ENCODE data around the gene PLPPR1.

The PLPPR1 gene

GRCh38 chr9:101336091-101336490 is 307.6 kb downstream of the PLPPR1 start:
- no peak for DNase-seq (ENCODE audit: low read depth in 2 of 2, low spot score in 1 of 2)

- DNase-seq (ENCODE audit: low read depth in 2 of 2, low spot score in 1 of 2): no peak
Observed at GRCh38 chr9:101337237-101337636, 308.7 kb downstream of the PLPPR1 start.

- DNase-seq (ENCODE audit: low read depth in 2 of 2, low spot score in 1 of 2): no peak
Observed at GRCh38 chr9:101341958-101342357, 313.4 kb downstream of the PLPPR1 start.

- no peak for DNase-seq (ENCODE audit: low read depth in 2 of 2, low spot score in 1 of 2)
Observed at GRCh38 chr9:101342595-101342994, 314.1 kb downstream of the PLPPR1 start.

GRCh38 chr9:101350285-101350684 is 321.8 kb downstream of the PLPPR1 start:
- DNase-seq (ENCODE audit: low read depth in 2 of 2, low spot score in 1 of 2): no peak

- DNase-seq (ENCODE audit: low read depth in 2 of 2, low spot score in 1 of 2): no peak
Observed at GRCh38 chr9:101352892-101353463, 324.5 kb downstream of the PLPPR1 start.

GRCh38 chr9:101353683-101354082 is 325.2 kb downstream of the PLPPR1 start:
- no peak for DNase-seq (ENCODE audit: low read depth in 2 of 2, low spot score in 1 of 2)

- DNase-seq (ENCODE audit: low read depth in 2 of 2, low spot score in 1 of 2): no peak
Observed at GRCh38 chr9:101354143-101354764, 325.7 kb downstream of the PLPPR1 start.

GRCh38 chr9:101354765-101355708 is 326.5 kb downstream of the PLPPR1 start:
- no peak for DNase-seq (ENCODE audit: low read depth in 2 of 2, low spot score in 1 of 2)

GRCh38 chr9:101356619-101357018 is 328.1 kb downstream of the PLPPR1 start:
- no peak for DNase-seq (ENCODE audit: low read depth in 2 of 2, low spot score in 1 of 2)

GRCh38 chr9:101359679-101360078 is 331.2 kb downstream of the PLPPR1 start:
- DNase-seq (ENCODE audit: low read depth in 2 of 2, low spot score in 1 of 2): no peak

- DNase-seq (ENCODE audit: low read depth in 2 of 2, low spot score in 1 of 2): no peak
Observed at GRCh38 chr9:101360647-101361046, 332.1 kb downstream of the PLPPR1 start.

GRCh38 chr9:101362450-101362849 is 333.9 kb downstream of the PLPPR1 start:
- no peak for DNase-seq (ENCODE audit: low read depth in 2 of 2, low spot score in 1 of 2)

- no peak for DNase-seq (ENCODE audit: low read depth in 2 of 2, low spot score in 1 of 2)
Observed at GRCh38 chr9:101365181-101365580, 336.7 kb downstream of the PLPPR1 start.

- DNase-seq (ENCODE audit: low read depth in 2 of 2, low spot score in 1 of 2): no peak
Observed at GRCh38 chr9:101366038-101366756, 337.7 kb downstream of the PLPPR1 start.

- no peak for DNase-seq (ENCODE audit: low read depth in 2 of 2, low spot score in 1 of 2)
Observed at GRCh38 chr9:101367323-101367722, 338.8 kb downstream of the PLPPR1 start.

- no peak for DNase-seq (ENCODE audit: low read depth in 2 of 2, low spot score in 1 of 2)
Observed at GRCh38 chr9:101369286-101369685, 340.8 kb downstream of the PLPPR1 start.

GRCh38 chr9:101369884-101370531 is 341.5 kb downstream of the PLPPR1 start:
- no peak for DNase-seq (ENCODE audit: low read depth in 2 of 2, low spot score in 1 of 2)

- DNase-seq (ENCODE audit: low read depth in 2 of 2, low spot score in 1 of 2): no peak
Observed at GRCh38 chr9:101371813-101372212, 343.3 kb downstream of the PLPPR1 start.

- no peak for DNase-seq (ENCODE audit: low read depth in 2 of 2, low spot score in 1 of 2)
Observed at GRCh38 chr9:101372327-101373118, 344.0 kb downstream of the PLPPR1 start.

Measured in stimulated activated CD8-positive, alpha-beta memory T cell treated with anti-CD3 and anti-CD28 coated beads, Interleukin-4, amount 100 ng/mL, for 1 hour (primary cell).